NCI-H2171 (cell line): ENCODE results near the gene SLC16A10.
"Not testable (repeated sequence)": the region's sequence is repeated elsewhere in the genome, so short reads cannot be mapped to it uniquely, and the experiment has no call there.

Source experiments
- DNase-seq: peaks from one replicate; lab custom pipeline; 2025; lab: John Stamatoyannopoulos, UW

Gene SLC16A10

GRCh38 chr6:111087871-111088667 is 766 bp downstream of the SLC16A10 start:
- DNase-seq: peak; percentile 10

- DNase-seq: no peak
Observed at GRCh38 chr6:111088668-111089003, 1.3 kb downstream of the SLC16A10 start.

- DNase-seq: no peak
Observed at GRCh38 chr6:111090766-111091165, 3.5 kb downstream of the SLC16A10 start.

- no peak for DNase-seq
Observed at GRCh38 chr6:111091987-111092386, 4.7 kb downstream of the SLC16A10 start.

GRCh38 chr6:111095488-111095887 is 8.2 kb downstream of the SLC16A10 start:
- not testable (repeated sequence) for DNase-seq

GRCh38 chr6:111096246-111096645 is 8.9 kb downstream of the SLC16A10 start:
- peak; percentile 7 for DNase-seq

- no peak for DNase-seq
Observed at GRCh38 chr6:111098597-111098996, 11.3 kb downstream of the SLC16A10 start.

- no peak for DNase-seq
Observed at GRCh38 chr6:111101987-111102386, 14.7 kb downstream of the SLC16A10 start.

GRCh38 chr6:111105578-111105977 is 18.3 kb downstream of the SLC16A10 start:
- DNase-seq: no peak

GRCh38 chr6:111107589-111107988 is 20.3 kb downstream of the SLC16A10 start:
- DNase-seq: no peak

- no peak for DNase-seq
Observed at GRCh38 chr6:111110036-111110435, 22.7 kb downstream of the SLC16A10 start.

GRCh38 chr6:111113336-111114086 is 26.2 kb downstream of the SLC16A10 start:
- DNase-seq: no peak

GRCh38 chr6:111114087-111114443 is 26.8 kb downstream of the SLC16A10 start:
- DNase-seq: no peak

GRCh38 chr6:111114482-111114881 is 27.2 kb downstream of the SLC16A10 start:
- no peak for DNase-seq

- no peak for DNase-seq
Observed at GRCh38 chr6:111118826-111119225, 31.5 kb downstream of the SLC16A10 start.

- no peak for DNase-seq
Observed at GRCh38 chr6:111119571-111120329, 32.4 kb downstream of the SLC16A10 start.

- DNase-seq: no peak
Observed at GRCh38 chr6:111121789-111122350, 34.6 kb downstream of the SLC16A10 start.

GRCh38 chr6:111122458-111123286 is 35.4 kb downstream of the SLC16A10 start:
- DNase-seq: peak; percentile 51

GRCh38 chr6:111124406-111124805 is 37.1 kb downstream of the SLC16A10 start:
- DNase-seq: no peak

- DNase-seq: peak; percentile 48
Observed at GRCh38 chr6:111129013-111129412, 41.7 kb downstream of the SLC16A10 start.

- DNase-seq: not testable (repeated sequence)
Observed at GRCh38 chr6:111131018-111131417, 43.7 kb downstream of the SLC16A10 start.
